HG03045 (cell line): ENCODE data around the gene PTGDR2.
A peak's percentile ranks its signal among the peaks of the same experiment; 100 is the strongest.
"Not testable (repeated sequence)": the region's sequence is repeated elsewhere in the genome, so short reads cannot be mapped to it uniquely, and the experiment has no call there.

ENCODE experiments used
- ATAC-seq: cut with Tn5 transposase; IDR thresholded peaks from one replicate; pipeline ENCODE4 v1.9.1; 2021; ENCODE audit warnings: mild to moderate bottlenecking, moderate library complexity; ENCODE audit not compliant: unreplicated experiment

PTGDR2 gene

DNA sequence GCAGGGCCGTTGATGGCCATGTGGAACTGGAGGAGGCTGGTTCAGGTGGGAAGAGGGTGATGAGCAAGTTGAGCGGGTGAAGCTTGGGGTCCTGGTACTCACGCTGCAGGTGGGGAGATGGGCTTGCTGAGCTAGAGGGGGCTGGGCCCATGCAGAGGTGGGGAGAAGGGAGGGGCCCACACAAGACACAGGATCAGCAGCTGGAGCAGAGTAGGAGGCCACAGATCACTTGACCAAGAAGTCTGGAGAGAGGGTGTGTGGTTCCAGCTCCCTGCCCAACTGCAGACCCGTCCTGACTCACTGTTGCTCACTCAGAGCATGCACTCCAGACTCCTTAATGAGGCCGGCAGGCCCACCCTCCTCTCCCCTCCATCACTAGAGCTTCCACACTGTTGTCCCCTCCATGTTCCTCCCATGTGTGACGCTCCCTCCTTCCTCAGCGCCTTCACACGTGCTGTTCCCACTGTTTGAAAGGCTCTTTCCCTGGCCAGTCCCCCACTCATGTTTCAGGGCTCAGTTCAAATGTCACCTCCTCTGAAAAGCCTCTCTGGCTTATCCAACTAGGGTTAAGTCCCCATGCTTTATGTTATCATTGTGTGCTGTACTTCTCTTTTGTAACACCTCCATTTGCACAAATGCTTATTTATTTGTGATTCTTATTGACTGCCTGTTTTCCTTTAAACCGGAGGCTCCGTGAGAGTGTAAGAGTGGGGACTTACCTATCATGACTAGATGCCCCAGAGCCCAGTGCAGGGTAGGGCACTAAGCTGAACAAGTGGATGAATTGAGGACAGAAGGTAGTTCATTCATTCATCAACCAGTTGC, 11.5 kb downstream of the PTGDR2 start:
- ATAC-seq: no peak

DNA sequence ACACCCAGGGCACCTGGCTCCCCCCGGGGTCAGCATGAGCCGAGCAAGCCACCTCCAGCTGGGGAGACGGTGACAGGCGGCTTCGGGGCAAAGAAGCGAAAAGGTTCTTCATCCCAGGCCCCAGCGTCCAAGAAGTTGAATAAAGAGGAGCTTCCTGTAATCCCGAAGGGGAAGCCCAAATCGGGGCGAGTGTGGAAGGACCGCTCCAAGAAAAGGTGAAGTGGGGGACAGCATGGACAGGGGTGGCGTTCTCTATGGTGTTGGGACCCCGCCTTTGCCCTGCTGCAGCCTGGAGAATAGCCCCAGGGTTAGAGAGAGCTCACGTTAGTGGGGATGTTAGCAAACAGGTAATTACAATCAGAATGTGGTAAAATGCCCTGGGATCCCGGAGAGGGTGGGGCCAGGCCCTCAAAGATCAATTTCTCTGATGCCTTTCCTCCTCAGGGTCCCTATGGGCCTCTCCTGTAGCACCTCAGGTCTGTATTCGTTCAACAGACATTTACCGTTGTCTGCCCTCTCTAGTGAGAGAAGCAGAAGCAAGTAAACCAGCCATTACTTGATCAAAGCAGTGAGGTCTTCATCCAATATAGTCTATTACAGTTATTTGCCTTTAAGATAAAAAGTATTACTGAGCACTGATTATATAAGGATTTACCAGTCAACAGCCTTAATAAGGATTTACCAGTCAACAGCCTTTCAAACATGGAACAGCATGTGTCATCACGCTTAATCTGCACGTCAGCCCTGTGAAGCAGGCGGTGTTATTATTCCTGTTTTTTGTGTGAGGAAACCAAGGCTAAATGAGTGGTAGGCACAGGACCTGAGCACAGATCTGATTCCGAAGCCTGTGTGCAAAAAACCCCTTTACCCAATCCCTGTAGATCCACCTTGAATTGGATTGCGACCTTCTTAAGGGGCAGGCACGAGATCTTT, 12.8 kb downstream of the PTGDR2 start:
- no peak for ATAC-seq

DNA sequence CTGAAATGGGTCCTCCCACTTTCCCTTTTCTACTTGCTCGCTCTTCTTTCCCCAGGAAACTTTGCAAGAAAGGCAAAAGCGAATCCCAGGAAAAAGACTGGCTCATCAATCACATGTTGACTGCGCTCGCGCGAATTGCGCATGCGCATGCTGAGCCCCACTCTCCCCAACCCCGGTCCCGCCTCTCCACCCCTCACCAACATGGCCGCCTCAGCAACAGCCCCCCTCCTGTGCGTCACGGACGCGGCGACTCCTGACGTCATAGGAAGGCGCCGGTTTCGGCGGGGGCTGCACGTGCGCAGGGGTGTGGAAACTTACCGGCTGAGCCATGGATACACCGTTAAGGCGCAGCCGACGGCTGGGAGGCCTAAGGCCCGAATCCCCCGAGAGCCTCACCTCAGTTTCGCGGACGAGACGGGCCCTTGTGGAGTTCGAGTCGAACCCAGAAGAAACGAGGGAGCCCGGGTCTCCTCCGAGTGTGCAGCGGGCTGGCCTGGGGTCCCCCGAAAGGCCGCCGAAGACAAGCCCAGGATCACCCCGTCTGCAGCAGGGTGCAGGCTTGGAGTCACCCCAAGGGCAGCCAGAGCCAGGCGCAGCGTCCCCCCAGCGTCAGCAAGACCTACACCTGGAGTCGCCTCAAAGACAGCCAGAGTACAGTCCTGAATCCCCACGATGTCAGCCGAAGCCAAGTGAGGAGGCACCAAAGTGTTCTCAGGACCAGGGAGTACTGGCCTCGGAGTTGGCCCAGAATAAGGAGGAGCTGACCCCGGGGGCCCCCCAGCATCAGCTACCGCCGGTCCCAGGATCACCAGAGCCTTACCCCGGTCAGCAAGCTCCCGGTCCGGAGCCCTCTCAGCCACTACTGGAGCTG, 13.7 kb downstream of the PTGDR2 start, which contains the start of gene CCDC86:
CCDC86 (plus strand) TSS at position 317 of the 871 bp plus-strand sequence; CDS start at position 329, 12 bp downstream.
- peak; percentile 71 for ATAC-seq

DNA sequence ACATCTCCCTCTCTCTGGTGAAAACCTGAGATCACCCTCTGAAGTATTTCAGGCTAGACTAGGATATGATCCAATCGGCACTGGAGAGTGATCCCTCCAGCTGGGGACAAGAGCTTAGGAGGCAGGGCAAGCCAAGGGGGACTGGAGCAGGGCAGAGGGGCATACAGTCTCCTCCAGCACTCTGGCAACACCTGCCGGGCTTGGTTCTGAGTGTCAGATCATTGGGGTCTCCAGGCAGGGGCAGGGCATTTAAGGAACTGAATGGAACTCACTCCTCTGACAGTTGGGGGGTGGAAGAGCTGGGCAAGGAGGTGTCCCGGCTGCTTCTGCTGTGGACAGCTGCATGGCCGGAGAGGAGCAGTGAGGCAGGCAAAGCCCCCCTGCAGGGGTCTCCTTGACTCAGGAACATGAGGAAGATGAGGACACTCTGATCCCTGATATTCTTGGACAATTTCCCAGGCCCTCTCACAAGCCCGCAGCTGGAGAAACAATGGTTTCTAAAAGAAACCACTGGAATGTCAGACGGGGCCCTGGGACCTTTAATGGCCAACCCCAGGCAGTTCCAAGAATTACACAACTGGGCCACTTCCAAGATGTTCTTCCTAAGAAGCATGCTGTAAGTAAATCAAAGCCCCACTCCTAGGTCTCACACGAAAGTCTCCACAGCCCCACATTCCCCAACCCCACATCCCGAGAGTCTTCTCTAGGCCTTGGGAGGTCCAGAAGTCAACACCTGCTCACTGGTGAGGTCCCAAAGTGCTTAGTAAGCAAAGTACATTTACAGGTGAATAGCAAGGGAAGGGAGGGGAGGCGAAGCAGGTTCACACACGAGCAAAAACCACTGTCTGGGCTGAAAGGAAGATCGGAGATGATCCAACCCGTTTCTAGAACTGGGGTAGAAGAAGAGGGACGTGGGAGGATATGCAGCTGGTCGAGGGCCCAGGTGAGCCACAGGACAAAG, 15.0 kb downstream of the PTGDR2 start:
- ATAC-seq: no peak

GRCh38 chr11:60838132-60838531, 17.6 kb downstream of the PTGDR2 start:
- ATAC-seq: no peak

GRCh38 chr11:60836866-60837515, 18.8 kb downstream of the PTGDR2 start:
- no peak for ATAC-seq

DNA sequence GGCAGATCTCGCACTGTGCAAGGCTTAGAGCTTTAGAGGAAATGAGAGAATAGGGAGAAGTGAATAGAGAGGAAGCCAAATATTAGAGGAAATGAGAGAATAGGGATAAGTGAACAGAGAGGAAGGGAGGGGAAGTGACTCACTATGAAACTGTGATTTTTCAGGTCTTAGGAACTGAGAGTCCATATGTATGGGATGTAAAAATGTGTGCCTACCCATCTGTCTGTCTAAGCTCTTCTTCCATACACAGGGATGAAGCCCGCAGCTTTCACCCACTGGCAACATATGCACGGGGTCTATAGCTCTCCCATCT, 20.3 kb downstream of the PTGDR2 start:
- no peak for ATAC-seq

DNA sequence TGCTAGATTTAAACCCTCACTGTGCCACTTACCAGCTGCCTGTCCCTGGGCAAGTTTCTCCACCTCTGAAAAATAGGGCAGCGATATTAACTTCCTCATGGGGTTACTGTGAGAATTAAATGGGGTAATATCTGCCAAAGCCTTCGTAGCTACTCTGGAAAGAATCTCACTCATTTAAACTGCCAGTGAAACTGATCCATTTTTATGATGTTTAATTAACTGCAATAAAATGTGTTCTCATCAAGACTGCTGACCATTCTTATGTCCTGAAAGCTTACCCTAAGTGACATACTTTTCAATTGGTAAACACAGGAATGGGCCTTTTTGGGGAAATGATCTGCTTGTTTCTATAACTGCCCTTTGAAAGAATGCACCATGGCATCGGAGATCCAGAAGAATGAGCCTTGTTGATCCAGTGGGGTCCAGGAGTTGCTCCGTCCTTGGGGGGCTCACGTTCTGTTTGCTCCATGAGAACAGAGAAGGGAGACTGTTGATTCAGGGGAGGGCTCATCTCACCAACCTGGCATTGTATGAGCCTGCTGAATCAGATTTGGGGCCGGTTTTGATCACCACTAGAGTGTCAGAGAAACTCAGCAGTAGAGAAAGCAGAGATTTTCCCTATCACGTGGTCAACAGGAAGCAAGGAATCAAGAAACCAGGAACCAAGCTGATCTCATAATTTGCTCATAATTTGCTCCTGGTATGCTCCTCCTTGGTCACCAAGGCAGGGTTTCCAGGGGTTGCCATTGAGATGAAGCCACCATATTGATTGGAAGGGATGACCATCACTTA, 20.8 kb downstream of the PTGDR2 start:
- no peak for ATAC-seq

DNA sequence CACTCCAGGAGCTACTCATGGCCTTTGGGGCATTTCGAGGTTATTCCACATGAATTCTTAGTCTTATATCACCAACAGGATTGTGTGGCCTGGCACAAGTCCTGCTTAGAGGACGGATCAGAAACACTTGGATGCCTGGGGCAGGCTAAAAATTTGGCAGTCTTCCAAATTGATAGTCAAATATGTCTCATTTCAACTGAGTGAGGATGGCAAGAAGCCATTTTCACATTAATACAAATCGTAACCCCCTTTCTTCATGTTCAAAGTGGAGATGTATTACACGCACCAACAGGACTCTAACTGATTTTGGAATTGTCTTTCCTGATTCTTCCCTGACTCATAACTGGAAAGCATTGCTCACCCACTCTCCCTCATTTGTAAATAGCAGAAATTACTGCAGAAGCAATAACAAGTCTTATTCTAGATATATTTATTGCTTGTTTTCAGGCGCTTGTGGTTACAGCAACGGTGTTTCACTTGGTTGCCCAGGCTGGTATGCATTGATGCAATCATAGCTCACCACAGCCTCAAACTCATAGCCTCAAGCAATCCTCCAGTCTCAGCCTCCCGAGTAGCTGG, 24.2 kb downstream of the PTGDR2 start:
- no peak for ATAC-seq

- peak; percentile 82 for ATAC-seq
These were observed 24.6 kb downstream of the PTGDR2 start for GRCh38 chr11:60831143-60831500.

GRCh38 chr11:60830478-60831142, 25.1 kb downstream of the PTGDR2 start:
- no peak for ATAC-seq

GRCh38 chr11:60825790-60826189, 30.0 kb downstream of the PTGDR2 start:
- no peak for ATAC-seq

- ATAC-seq: no peak
These were observed 30.6 kb downstream of the PTGDR2 start for GRCh38 chr11:60825118-60825517.

- ATAC-seq: not testable (repeated sequence)
These were observed 31.9 kb downstream of the PTGDR2 start for GRCh38 chr11:60823745-60824306.

- no peak for ATAC-seq
These were observed 33.7 kb downstream of the PTGDR2 start for GRCh38 chr11:60821827-60822599.

DNA sequence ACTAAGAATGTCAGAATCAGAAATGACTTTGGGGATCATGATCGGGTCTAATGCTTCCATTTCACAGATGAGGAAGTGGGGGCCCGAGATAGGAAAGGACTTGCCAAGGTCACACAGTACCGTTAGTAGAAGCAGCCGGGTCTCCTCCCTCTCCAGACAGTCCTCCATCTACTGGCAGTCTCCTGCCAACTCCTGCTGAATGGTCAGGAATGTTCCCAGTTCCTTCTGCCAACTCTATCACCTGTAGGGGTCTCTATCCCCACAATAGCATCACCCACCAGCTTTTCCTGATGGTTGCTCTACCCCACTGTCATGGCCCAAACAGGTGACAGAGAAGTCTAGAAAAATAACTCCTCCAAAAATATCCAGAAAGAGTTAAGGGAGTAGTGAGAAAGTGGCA, 37.7 kb downstream of the PTGDR2 start:
- no peak for ATAC-seq
